Activated T-cell treated with anti-CD3 and anti-CD28 coated beads, Interleukin-2, amount 50 U/mL, for 4 hours (primary cell): ENCODE measurements around the gene DGLUCY. TPM values are rescaled to one million over a fixed set of nuclear protein-coding genes. Genes with fewer than 3 reads are reported as not detected.

ENCODE experiments used
- ATAC-seq, 2 donors: fragments of 200-7000 bp; cut with Tn5 transposase; one replicate each; pipeline ENCODE4 v1.10.0; 2021
- DNase-seq: peaks from one replicate; pipeline ENCODE4 v3.0.0-alpha.2; 2020
- H3K27me3 Mint-ChIP-seq: one replicate; pipeline ENCODE4 v1.8.0; 2021; ENCODE audit warnings: low read depth, mixed read lengths
- H3K36me3 Mint-ChIP-seq: one replicate; pipeline ENCODE4 v1.8.0; 2022; ENCODE audit warnings: mixed read lengths; ENCODE audit not compliant: insufficient read depth
- H3K4me1 Mint-ChIP-seq: one replicate; pipeline ENCODE4 v1.8.0; 2021; ENCODE audit warnings: low read depth, mixed read lengths
- H3K4me3 Mint-ChIP-seq: one replicate; pipeline ENCODE4 v1.8.0; 2021; ENCODE audit warnings: mild to moderate bottlenecking, moderate library complexity, mixed read lengths
- H3K9me3 Mint-ChIP-seq: one replicate; pipeline ENCODE4 v1.8.0; 2021; ENCODE audit warnings: mixed read lengths
- total RNA-seq, 3 donors: library from RNA; stranded (reverse); gene quantifications; one replicate each; pipeline ENCODE4 v1.2.1, GENCODE V29; 2021

Gene DGLUCY
- total RNA-seq, 3 donors from 2014 or later = 25.1 to 29.0 (median 26.7) TPM

DNA sequence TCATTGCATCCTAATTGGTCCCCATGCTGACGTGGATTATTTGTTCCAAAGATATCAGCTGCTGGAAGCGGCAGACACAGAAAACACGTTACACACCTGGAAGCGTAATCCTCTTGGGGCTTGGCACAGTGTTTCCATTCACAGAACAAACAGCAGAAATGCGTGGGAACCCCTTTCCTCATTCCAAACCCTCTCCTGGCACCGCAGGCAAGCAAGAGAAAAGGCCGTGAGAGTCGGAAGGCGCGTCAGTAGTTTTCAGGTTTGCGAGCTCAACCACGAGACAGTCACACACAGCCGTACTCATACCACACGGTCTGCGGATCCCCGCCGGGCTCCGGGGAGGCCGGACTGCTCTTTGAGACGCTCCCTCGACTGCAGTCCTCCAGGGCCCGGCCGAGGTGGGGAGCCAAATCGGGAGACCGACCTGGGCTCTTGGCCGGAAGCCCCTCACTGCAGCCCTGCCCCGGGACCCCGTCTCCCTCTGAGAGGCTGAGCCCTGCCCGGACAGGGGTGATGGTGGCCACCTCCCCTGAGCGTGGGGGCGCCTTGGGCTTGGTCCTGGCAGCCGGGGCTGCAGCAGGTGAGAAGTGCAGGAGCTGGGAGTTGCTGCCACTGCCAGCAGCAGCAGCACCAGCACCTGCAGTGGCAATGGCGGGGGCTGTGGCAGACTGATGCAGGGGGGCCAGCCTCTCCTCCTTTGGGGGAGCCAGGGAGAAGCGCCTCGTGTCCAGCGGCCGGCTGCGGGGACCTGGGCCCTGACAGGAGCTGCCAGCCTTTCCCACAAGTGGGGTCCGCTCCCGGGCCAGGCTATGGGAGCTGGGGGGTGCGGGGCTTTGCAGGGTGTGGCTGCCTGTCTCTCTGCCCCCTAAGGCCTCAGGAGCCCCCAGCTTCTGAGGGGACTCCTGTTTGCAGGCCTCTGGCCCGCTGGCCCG lies 158.7 kb downstream of the DGLUCY start:
- H3K4me3 Mint-ChIP-seq = no peak overlapping the region
- no peak for ATAC-seq
- peaks cover 11% of the 10 kb centered on the region for H3K4me1 Mint-ChIP-seq
- H3K27me3 Mint-ChIP-seq = no peaks in the 10 kb centered on the region
- H3K36me3 Mint-ChIP-seq = peaks cover 44% of the 10 kb centered on the region
- no peak for DNase-seq
- H3K9me3 Mint-ChIP-seq = no peaks in the 10 kb centered on the region

DNA sequence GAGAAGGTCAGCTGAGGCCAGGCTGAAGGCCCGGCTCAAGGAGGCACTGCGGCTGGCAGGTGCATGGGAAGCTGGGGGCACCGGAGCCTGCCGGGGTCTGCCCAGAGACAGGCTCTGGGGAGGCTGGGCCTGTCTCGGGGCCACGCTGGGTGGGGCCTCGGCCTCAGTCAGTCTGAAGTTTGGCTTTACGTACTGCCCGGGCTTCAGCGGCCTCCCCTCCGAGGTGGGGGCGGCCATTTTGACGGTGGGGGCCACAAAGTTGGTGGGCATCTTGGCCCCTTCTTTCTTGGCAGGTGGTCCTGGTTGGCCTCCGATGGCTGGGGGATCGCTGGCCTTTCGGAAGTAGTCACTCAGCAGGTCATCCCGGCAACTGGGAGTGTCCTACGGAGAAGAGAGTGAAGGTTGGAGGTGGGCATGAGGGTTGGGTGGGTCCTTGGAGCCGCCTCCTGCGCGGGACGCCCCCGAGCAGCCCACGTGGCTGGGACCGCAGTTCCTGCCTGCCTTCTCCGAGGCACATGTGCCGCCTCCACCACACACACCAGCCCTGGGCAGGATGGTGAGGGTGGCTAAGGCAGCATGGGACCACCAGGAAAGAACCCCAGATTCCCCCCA lies 159.5 kb downstream of the DGLUCY start:
- Mint-ChIP-seq H3K27me3 (no peaks in the 10 kb centered on the region), H3K9me3 (no peaks in the 10 kb centered on the region), H3K4me1 (peaks cover 6% of the 10 kb centered on the region), H3K36me3 (peaks cover 38% of the 10 kb centered on the region), H3K4me3 (no peak overlapping the region)
- DNase-seq (no peak), ATAC-seq (no peak)

DNA sequence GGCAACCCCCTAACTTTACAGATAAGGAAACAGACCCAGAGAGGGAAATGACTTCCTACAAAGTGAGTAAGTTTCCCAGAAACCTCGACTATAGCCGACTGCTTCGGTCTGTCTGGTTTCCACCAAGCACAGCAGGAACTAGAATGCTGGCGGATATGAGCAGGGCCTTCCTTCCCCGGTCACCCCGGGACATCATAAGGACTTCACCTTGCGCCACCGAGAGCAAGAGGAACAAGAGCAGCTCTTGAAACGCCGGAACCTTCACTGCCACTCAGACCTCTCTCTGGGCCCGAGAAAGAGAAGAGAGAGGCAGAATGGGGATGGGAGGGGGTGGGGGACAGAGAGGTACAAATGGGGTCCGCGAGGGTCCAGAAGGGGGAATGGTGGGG lies 160.0 kb downstream of the DGLUCY start:
- peaks cover 6% of the 10 kb centered on the region for H3K4me1 Mint-ChIP-seq
- peaks cover 40% of the 10 kb centered on the region for H3K36me3 Mint-ChIP-seq

DNA sequence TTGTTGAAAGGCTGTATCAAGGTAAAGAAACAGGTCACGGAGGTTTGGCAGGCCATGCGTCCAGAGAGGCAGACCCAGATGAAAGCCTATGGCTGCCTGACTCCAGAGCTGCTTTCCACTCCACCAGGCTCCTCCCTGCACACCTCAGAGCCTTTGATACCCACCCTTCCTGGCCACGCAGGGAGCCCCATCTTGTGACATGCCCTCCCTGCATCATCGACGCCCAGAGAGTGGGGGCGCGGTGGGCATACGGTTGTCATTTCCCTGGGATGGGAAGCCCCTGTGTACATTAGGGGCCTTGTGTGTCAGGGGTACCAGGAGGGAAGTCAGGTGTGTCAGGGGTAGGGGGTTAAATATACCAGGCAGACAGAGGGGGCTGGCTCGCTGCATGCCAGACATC lies 160.9 kb downstream of the DGLUCY start:
- H3K36me3 Mint-ChIP-seq = peaks cover 37% of the 10 kb centered on the region
- H3K4me3 Mint-ChIP-seq = no peak overlapping the region
- DNase-seq (no peak), ATAC-seq (no peak)
- H3K27me3 Mint-ChIP-seq = no peaks in the 10 kb centered on the region
- H3K9me3 Mint-ChIP-seq = no peaks in the 10 kb centered on the region
- H3K4me1 Mint-ChIP-seq = peaks cover 4% of the 10 kb centered on the region

More for the DNA sequence above, 160.0 kb downstream of the DGLUCY start:
- no peaks in the 10 kb centered on the region for H3K9me3 Mint-ChIP-seq
- ATAC-seq (no peak), DNase-seq (no peak)
- H3K4me3 Mint-ChIP-seq = no peak overlapping the region
- H3K27me3 Mint-ChIP-seq = no peaks in the 10 kb centered on the region

Other genes starting within 250 kb of the DGLUCY start
- gene RPS6KA5, start 53.4 kb upstream of the DGLUCY start, total RNA-seq = 10 to 100 TPM; 17.3 to 19.5 (median 19.4) TPM
- 1 to 10 TPM; 4.1 to 6.1 (median 6.0) TPM for gene GPR68, start 130.6 kb downstream of the DGLUCY start, total RNA-seq